Colonic mucosa (tissue), 4 donors: ENCODE data around the gene HNRNPH3. TPM values are rescaled to one million over a fixed set of nuclear protein-coding genes. Genes with fewer than 3 reads are reported as not detected.

Source experiments
- DNase-seq: peaks from one replicate; pipeline ENCODE4 v3.0.0-alpha.2; 2020
- H3K27ac ChIP-seq: fragments of 200-600 bp; one replicate; pipeline ENCODE4 v1.8.0; 2021
- H3K27me3 ChIP-seq: fragments of 200-600 bp; one replicate; pipeline ENCODE4 v1.8.0; 2021
- H3K36me3 ChIP-seq: fragments of 200-600 bp; one replicate; pipeline ENCODE4 v1.8.0; 2021
- H3K4me1 ChIP-seq: fragments of 200-600 bp; one replicate; pipeline ENCODE4 v1.8.0; 2021; ENCODE audit warnings: mild to moderate bottlenecking
- H3K4me3 ChIP-seq: fragments of 200-600 bp; one replicate; pipeline ENCODE4 v1.8.0; 2021
- H3K9ac ChIP-seq, 2 donors: one replicate each; pipeline ENCODE4 v1.7.0; 2013; ENCODE audit warnings: control low read depth in 2 of 2, low read depth in 2 of 2, low read length in 2 of 2
- H3K9me3 ChIP-seq: fragments of 200-600 bp; one replicate; pipeline ENCODE4 v1.8.0; 2021
- CTCF ChIP-seq: fragments of 200-600 bp; IDR thresholded peaks from one replicate; pipeline ENCODE4 v1.8.0; 2022; ENCODE audit warnings: antibody characterized with exemption, mild to moderate bottlenecking
- intact Hi-C: fragments of 100-400 bp; cut with DNase I; formaldehyde crosslinking; loops from one replicate; pipeline ENCODE4 v1.14.1; 2022
- total RNA-seq, 2 donors: library from RNA; stranded (reverse); fragmentation: NEBNext Ultra II Directional in 1 of 2; extraction: Animal tissue kit (Norgen Biotek cat#: 25700) in 1 of 2; gene quantifications; one replicate each; pipeline ENCODE4 v1.2.1, GENCODE V29; 2021
- donor health status: healthy.
- donor health status: DM: no; HTN: no; CAD: no.
- donor health status: DM: no; HTN: no; CAD: no.

The HNRNPH3 gene
- total RNA-seq, 2 donors from 2014 or later = 74.4 to 130 TPM

- intact Hi-C loops = no loop called here
- peak overlapping the region; percentile 77 for H3K4me3 ChIP-seq
- peaks cover 16% of the 10 kb centered on the region for H3K4me1 ChIP-seq
- H3K27ac ChIP-seq = peak overlapping the region; percentile 98
- H3K36me3 ChIP-seq = no peaks in the 10 kb centered on the region
- H3K9me3 ChIP-seq = no peaks in the 10 kb centered on the region
- peak overlapping the region; percentile 93 to 97 for H3K9ac ChIP-seq
- H3K27me3 ChIP-seq = no peaks in the 10 kb centered on the region
- no peak for TF ChIP-seq CTCF
- no peak for DNase-seq
Measured at GRCh38 chr10:68333440-68334431, 1.9 kb downstream of the HNRNPH3 start.

- DNase-seq = no peak
- no peak for TF ChIP-seq CTCF
- Histone ChIP-seq H3K9me3 (no peaks in the 10 kb centered on the region), H3K9ac (peak overlapping the region in 1 of 2 donors; percentile 28), H3K27ac (no peak overlapping the region), H3K4me1 (peaks cover 16% of the 10 kb centered on the region), H3K36me3 (peaks cover 4% of the 10 kb centered on the region), H3K27me3 (no peaks in the 10 kb centered on the region), H3K4me3 (peak overlapping the region; percentile 77)
- intact Hi-C loops = no loop called here
Measured at GRCh38 chr10:68334672-68335467, 3.0 kb downstream of the HNRNPH3 start.

- intact Hi-C loops = no loop called here
- no peak for TF ChIP-seq CTCF
- Histone ChIP-seq H3K4me3 (no peak overlapping the region), H3K27ac (no peak overlapping the region), H3K36me3 (peaks cover 16% of the 10 kb centered on the region), H3K9ac (no peak overlapping the region), H3K9me3 (no peaks in the 10 kb centered on the region), H3K27me3 (no peaks in the 10 kb centered on the region), H3K4me1 (peaks cover 16% of the 10 kb centered on the region)
- DNase-seq = no peak
Measured at GRCh38 chr10:68336754-68337351, 5.0 kb downstream of the HNRNPH3 start.

- H3K36me3 ChIP-seq = peaks cover 27% of the 10 kb centered on the region
- H3K4me3 ChIP-seq = no peak overlapping the region
- intact Hi-C loops = no loop called here
- no peak overlapping the region for H3K27ac ChIP-seq
- peaks cover 16% of the 10 kb centered on the region for H3K4me1 ChIP-seq
- no peak overlapping the region for H3K9ac ChIP-seq
- no peak for TF ChIP-seq CTCF
- no peaks in the 10 kb centered on the region for H3K27me3 ChIP-seq
- DNase-seq = no peak
- no peaks in the 10 kb centered on the region for H3K9me3 ChIP-seq
Measured at GRCh38 chr10:68340358-68341080, 8.7 kb downstream of the HNRNPH3 start.
